Muscle layer of duodenum (tissue), 2 donors: ENCODE data around the gene CACNA1S.

Experiments
- H3K27ac ChIP-seq: one replicate; pipeline ENCODE4 v1.7.0; 2013; ENCODE audit warnings: mild to moderate bottlenecking, low read length
- H3K27me3 ChIP-seq: one replicate; pipeline ENCODE4 v1.7.0; 2013; ENCODE audit warnings: low read depth, mild to moderate bottlenecking, control low read depth, low read length
- H3K36me3 ChIP-seq, 2 donors: one replicate each; pipeline ENCODE4 v1.7.0; 2013; ENCODE audit warnings: low read length in 2 of 2, control low read depth in 1 of 2, mild to moderate bottlenecking in 1 of 2; ENCODE audit not compliant: insufficient read depth in 2 of 2, control insufficient read depth in 1 of 2
- H3K4me1 ChIP-seq, 2 donors: one replicate each; pipeline ENCODE4 v1.7.0; 2013; ENCODE audit warnings: low read length in 2 of 2, mild to moderate bottlenecking in 2 of 2, control low read depth in 1 of 2, moderate library complexity in 1 of 2; ENCODE audit not compliant: insufficient read depth in 2 of 2, control insufficient read depth in 1 of 2
- H3K4me3 ChIP-seq, 2 donors: one replicate each; pipeline ENCODE4 v1.7.0; 2013; ENCODE audit warnings: low read length in 2 of 2, low read depth in 1 of 2, mild to moderate bottlenecking in 1 of 2
- H3K9me3 ChIP-seq, 2 donors: one replicate each; pipeline ENCODE4 v1.7.0; 2013; ENCODE audit warnings: low read length in 2 of 2, control low read depth in 1 of 2, mild to moderate bottlenecking in 1 of 2; ENCODE audit not compliant: control insufficient read depth in 1 of 2
- donor health status: healthy.

The CACNA1S gene

DNA sequence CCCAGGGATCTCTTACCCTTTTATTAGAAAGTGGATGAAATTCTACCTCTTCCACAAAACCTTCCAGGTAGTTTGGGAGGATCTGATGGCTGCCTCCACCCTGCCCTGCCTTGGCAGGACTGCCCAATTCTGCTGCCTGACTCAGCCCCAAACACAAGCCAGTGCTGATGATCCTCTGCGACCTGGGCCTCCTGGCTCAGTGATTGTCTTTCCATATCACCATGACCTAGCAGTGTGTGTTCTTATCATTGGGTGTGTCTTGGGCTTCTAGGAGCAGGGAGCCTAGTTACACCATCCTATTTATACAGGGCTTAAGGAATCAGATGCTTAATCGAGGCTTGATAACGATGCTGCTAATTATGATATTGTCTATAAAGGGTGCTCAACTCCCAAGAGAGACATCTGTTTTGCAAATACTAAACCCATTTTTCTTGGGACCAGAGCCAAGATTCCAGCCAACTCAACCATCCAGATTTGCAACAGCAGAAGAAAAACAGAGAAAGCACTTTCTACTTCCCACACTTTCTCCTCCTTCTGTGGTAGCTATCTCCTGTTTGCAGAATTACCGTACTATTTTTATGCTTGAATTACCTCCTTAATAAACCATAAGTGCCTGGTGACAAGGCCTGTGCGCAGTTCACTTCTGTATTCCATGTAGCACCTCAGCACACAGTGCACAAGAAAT, 52.2 kb downstream of the CACNA1S start:
- no peaks in the 10 kb centered on the region for H3K27me3 ChIP-seq
- no peak overlapping the region for H3K27ac ChIP-seq
- peaks cover 0 to 36% of the 10 kb centered on the region in 2 donors for H3K4me1 ChIP-seq
- no peaks in the 10 kb centered on the region for H3K36me3 ChIP-seq
- no peak overlapping the region for H3K4me3 ChIP-seq
- H3K9me3 ChIP-seq = no peaks in the 10 kb centered on the region

DNA sequence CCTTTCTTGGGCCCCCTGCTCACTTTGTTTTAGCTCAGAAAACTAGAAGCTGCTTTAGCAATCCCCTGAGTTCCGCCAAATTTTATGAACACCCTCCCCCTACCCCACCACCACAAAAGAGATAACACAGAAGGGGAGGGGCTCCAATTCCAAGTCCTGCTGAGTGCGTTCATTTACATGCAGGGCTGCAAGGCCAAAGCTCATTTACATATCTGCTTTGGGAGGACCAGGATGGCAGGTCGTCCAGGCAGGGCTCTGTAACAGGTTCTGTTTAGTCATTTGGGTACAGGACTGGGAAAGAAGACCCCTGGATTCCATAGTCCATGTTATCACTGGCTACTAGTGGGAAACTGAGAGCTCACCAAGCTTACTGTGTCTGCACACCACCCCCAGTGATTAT, 52.8 kb downstream of the CACNA1S start:
- Histone ChIP-seq H3K36me3 (no peaks in the 10 kb centered on the region), H3K9me3 (no peaks in the 10 kb centered on the region), H3K27me3 (no peaks in the 10 kb centered on the region), H3K4me1 (peaks cover 0 to 40% of the 10 kb centered on the region in 2 donors), H3K4me3 (no peak overlapping the region), H3K27ac (no peak overlapping the region)

DNA sequence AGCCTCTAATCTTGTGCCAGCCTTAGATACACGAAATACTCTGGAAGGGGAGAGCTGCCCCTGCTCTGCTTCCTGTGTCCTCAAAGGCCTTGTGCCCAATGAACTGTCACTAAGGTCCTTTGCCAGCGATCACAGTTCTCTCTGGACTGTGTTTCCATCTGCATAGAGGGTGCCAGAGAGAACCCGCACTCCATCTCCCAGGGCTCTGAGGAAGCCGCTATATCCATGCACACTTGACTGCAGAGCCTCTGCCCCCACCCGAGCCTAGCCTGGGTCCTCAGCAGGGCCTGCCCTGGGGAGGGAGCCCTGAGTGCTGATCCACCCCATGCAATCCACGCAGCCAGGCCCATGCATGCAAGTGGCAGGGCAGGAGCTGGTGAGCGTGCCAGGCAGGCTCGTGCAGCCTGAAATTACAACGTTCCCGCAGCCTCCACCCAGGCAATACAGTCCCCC, 58.1 kb downstream of the CACNA1S start:
- no peaks in the 10 kb centered on the region for H3K9me3 ChIP-seq
- no peaks in the 10 kb centered on the region for H3K27me3 ChIP-seq
- H3K4me1 ChIP-seq = peaks cover 0 to 41% of the 10 kb centered on the region in 2 donors
- no peak overlapping the region for H3K27ac ChIP-seq
- H3K4me3 ChIP-seq = no peak overlapping the region
- no peaks in the 10 kb centered on the region for H3K36me3 ChIP-seq

GRCh38 chr1:201053155-201053860, 58.9 kb downstream of the CACNA1S start:
- no peaks in the 10 kb centered on the region for H3K9me3 ChIP-seq
- no peaks in the 10 kb centered on the region for H3K36me3 ChIP-seq
- peaks cover 0 to 41% of the 10 kb centered on the region in 2 donors for H3K4me1 ChIP-seq
- H3K27ac ChIP-seq = no peak overlapping the region
- H3K27me3 ChIP-seq = no peaks in the 10 kb centered on the region
- H3K4me3 ChIP-seq = no peak overlapping the region

DNA sequence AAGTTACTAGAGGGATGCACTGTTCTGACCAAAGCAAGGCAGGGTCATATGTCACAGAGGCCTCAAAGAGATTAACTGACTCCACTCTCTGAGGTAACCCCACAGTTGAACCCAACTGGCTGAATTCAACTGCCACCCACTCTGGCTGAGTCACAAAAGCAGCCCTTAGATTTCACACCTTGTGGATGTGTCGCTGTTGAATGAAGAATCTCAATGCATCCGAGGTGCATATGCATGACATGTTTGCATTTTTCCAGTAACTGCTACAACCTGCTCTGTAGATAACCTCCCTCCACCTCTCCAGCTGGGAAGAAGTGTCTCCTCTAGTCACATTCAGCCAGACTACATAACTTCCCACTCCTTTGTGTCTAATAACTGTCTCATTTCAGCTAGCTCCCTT, 60.8 kb downstream of the CACNA1S start:
- Histone ChIP-seq H3K9me3 (no peaks in the 10 kb centered on the region), H3K4me1 (peaks cover 0 to 37% of the 10 kb centered on the region in 2 donors), H3K36me3 (no peaks in the 10 kb centered on the region), H3K27me3 (no peaks in the 10 kb centered on the region), H3K27ac (no peak overlapping the region), H3K4me3 (no peak overlapping the region)

GRCh38 chr1:201050515-201051277, 61.5 kb downstream of the CACNA1S start:
- H3K27ac ChIP-seq = no peak overlapping the region

GRCh38 chr1:201049248-201049831, 62.9 kb downstream of the CACNA1S start:
- no peak overlapping the region for H3K4me3 ChIP-seq
- no peaks in the 10 kb centered on the region for H3K27me3 ChIP-seq
- H3K36me3 ChIP-seq = no peaks in the 10 kb centered on the region
- no peak overlapping the region for H3K27ac ChIP-seq
- no peaks in the 10 kb centered on the region for H3K9me3 ChIP-seq
- H3K4me1 ChIP-seq = peaks cover 0 to 19% of the 10 kb centered on the region in 2 donors

More at GRCh38 chr1:201050515-201051277, 61.5 kb downstream of the CACNA1S start:
- Histone ChIP-seq H3K9me3 (no peaks in the 10 kb centered on the region), H3K4me3 (no peak overlapping the region), H3K4me1 (peaks cover 0 to 30% of the 10 kb centered on the region in 2 donors), H3K36me3 (no peaks in the 10 kb centered on the region), H3K27me3 (no peaks in the 10 kb centered on the region)

- peaks cover 0 to 16% of the 10 kb centered on the region in 2 donors for H3K4me1 ChIP-seq
- no peaks in the 10 kb centered on the region for H3K9me3 ChIP-seq
- no peak overlapping the region for H3K27ac ChIP-seq
- H3K27me3 ChIP-seq = no peaks in the 10 kb centered on the region
- H3K4me3 ChIP-seq = no peak overlapping the region
- no peaks in the 10 kb centered on the region for H3K36me3 ChIP-seq
Observed at GRCh38 chr1:201048521-201048920, 63.7 kb downstream of the CACNA1S start.

GRCh38 chr1:201044119-201044518, 68.1 kb downstream of the CACNA1S start:
- Histone ChIP-seq H3K4me3 (no peak overlapping the region), H3K9me3 (no peaks in the 10 kb centered on the region), H3K36me3 (no peaks in the 10 kb centered on the region), H3K27ac (no peak overlapping the region), H3K27me3 (no peaks in the 10 kb centered on the region), H3K4me1 (no peaks in the 10 kb centered on the region)

GRCh38 chr1:201042779-201043461, 69.3 kb downstream of the CACNA1S start:
- Histone ChIP-seq H3K36me3 (no peaks in the 10 kb centered on the region), H3K4me1 (no peaks in the 10 kb centered on the region), H3K27ac (no peak overlapping the region)

More at GRCh38 chr1:201042779-201043461, 69.3 kb downstream of the CACNA1S start:
- H3K4me3 ChIP-seq = no peak overlapping the region
- H3K9me3 ChIP-seq = no peaks in the 10 kb centered on the region
- no peaks in the 10 kb centered on the region for H3K27me3 ChIP-seq
